Fibroblast of lung (primary cell): Measurements from ENCODE around the gene LDHB.

Source experiments
- CTCF ChIP-seq, 2 donors: IDR thresholded peaks in 1 of 2; conservative IDR thresholded peaks in 1 of 2; 1 replicate in 1 of 2; 2 replicates in 1 of 2; pipeline ENCODE4 v1.5.1; 2011 to 2012; ENCODE audit warnings: low read length in 2 of 2, control low read depth in 1 of 2, inconsistent platforms in 1 of 2, low read depth in 1 of 2, mild to moderate bottlenecking in 1 of 2
- EZH2 ChIP-seq: IDR thresholded peaks from 2 replicates; pipeline ENCODE4 v1.5.1; 2012; ENCODE audit warnings: low read length, control low read depth, mild to moderate bottlenecking; ENCODE audit errors: missing control alignments

DNA sequence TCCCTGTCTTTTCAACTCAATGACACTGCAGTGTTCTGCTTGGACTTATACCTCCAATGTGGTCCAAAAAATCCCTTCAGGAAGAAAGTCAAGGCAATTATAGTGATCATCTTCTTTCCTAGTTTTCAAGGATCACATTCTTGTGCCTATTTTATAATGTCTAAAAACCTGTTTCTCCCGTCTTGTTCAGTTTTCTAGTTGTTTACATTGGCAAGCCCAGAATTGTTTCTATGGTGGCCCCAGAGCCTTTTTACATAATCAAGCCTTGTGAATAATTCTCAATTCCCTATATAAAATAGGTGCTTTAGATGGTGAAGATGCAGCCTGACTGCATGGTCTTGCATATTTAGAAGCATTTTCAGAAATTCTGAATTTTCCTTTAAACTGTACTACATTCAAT, 14.5 kb upstream of the LDHB start:
- TF ChIP-seq CTCF (conservative IDR thresholded peaks at IDR 0.05 in 1 of 2, IDR thresholded peaks at IDR 0.05 in 1 of 2; ENCODE audit: low read depth in 1 of 2, low read length in 2 of 2): no peak
- TF ChIP-seq EZH2: no peak
